22Rv1 (cell line): ENCODE results near the gene GDPD5.

Experiments used
- H3K27ac ChIP-seq: fragments of 450-650 bp; 2 replicates; pipeline ENCODE4 v1.5.1; 2017
- CTCF ChIP-seq: fragments of 450-650 bp; IDR thresholded peaks from 2 replicates; pipeline ENCODE4 v1.5.1; 2017; ENCODE audit warnings: mild to moderate bottlenecking
- ZFX ChIP-seq: fragments of 450-650 bp; IDR thresholded peaks from 2 replicates; pipeline ENCODE4 v1.6.1; 2017; ENCODE audit warnings: antibody characterized with exemption, borderline replicate concordance

GDPD5 gene

GRCh38 chr11:75445315-75445953 lies 80.3 kb downstream of the GDPD5 start:
- TF ChIP-seq ZFX = no peak
- TF ChIP-seq CTCF = peak; percentile 85
- H3K27ac ChIP-seq = no peak overlapping the region

GRCh38 chr11:75443043-75443442 lies 82.7 kb downstream of the GDPD5 start:
- TF ChIP-seq ZFX = no peak
- no peak for TF ChIP-seq CTCF

GRCh38 chr11:75442161-75442885 lies 83.4 kb downstream of the GDPD5 start:
- H3K27ac ChIP-seq = no peak overlapping the region
- TF ChIP-seq CTCF (no peak), ZFX (no peak)

More at GRCh38 chr11:75443043-75443442, 82.7 kb downstream of the GDPD5 start:
- H3K27ac ChIP-seq = no peak overlapping the region

GRCh38 chr11:75441804-75442132 lies 84.0 kb downstream of the GDPD5 start:
- TF ChIP-seq CTCF = no peak
- no peak for TF ChIP-seq ZFX

GRCh38 chr11:75440960-75441803 lies 84.6 kb downstream of the GDPD5 start:
- TF ChIP-seq ZFX (no peak), CTCF (no peak)

More at GRCh38 chr11:75441804-75442132, 84.0 kb downstream of the GDPD5 start:
- no peak overlapping the region for H3K27ac ChIP-seq

GRCh38 chr11:75439495-75440120 lies 86.1 kb downstream of the GDPD5 start:
- TF ChIP-seq CTCF (no peak), ZFX (no peak)
- H3K27ac ChIP-seq = no peak overlapping the region

More at GRCh38 chr11:75440960-75441803, 84.6 kb downstream of the GDPD5 start:
- H3K27ac ChIP-seq = no peak overlapping the region
